CD8-positive, alpha-beta memory T cell (primary cell): ENCODE results near the gene C5. TPM values are rescaled to one million over a fixed set of nuclear protein-coding genes. Genes with fewer than 3 reads are reported as not detected.

Experiments
- CTCF ChIA-PET: fragments of 350-600 bp; sonication (Branson Sonifier 250); formaldehyde crosslinking; loops from one replicate; lab custom pipeline; 2021; ENCODE audit warnings: antibody characterized with exemption; lab: Charles Lee
- POLR2A ChIA-PET: fragments of 350-600 bp; sonication (Branson Sonifier 250); formaldehyde crosslinking; loops from one replicate; lab custom pipeline; 2021; ENCODE audit warnings: antibody characterized with exemption; lab: Charles Lee
- DNase-seq, 5 donors: peaks; one replicate each; pipeline versions ENCODE4 v3.0.0 to v3.0.0-alpha.2; 2020 to 2022; ENCODE audit warnings: mixed read lengths in 1 of 5
- H3K27ac ChIP-seq: one replicate; pipeline ENCODE4 v1.7.0; 2013; ENCODE audit warnings: low read depth, mild to moderate bottlenecking, low read length, moderate library complexity
- H3K27me3 ChIP-seq: 2 replicates; pipeline ENCODE4 v1.7.0; 2013; ENCODE audit warnings: low read length, mild to moderate bottlenecking; ENCODE audit not compliant: insufficient read depth, poor library complexity, severe bottlenecking
- H3K36me3 ChIP-seq: 2 replicates; pipeline ENCODE4 v1.7.0; 2013; ENCODE audit warnings: mild to moderate bottlenecking, low read length, moderate library complexity; ENCODE audit not compliant: insufficient read depth
- H3K4me1 ChIP-seq: 2 replicates; pipeline ENCODE4 v1.7.0; 2013; ENCODE audit warnings: mild to moderate bottlenecking, low read length, moderate library complexity; ENCODE audit not compliant: insufficient read depth
- H3K4me3 ChIP-seq: 2 replicates; pipeline ENCODE4 v1.7.0; 2013; ENCODE audit warnings: mild to moderate bottlenecking, low read length
- H3K9me3 ChIP-seq: 2 replicates; pipeline ENCODE4 v1.7.0; 2013; ENCODE audit warnings: mild to moderate bottlenecking, low read length
- H3K27ac Mint-ChIP-seq, 8 donors: one replicate each; pipeline ENCODE4 v1.8.0; 2020 to 2021; ENCODE audit warnings: mixed read lengths in 8 of 8, mild to moderate bottlenecking in 6 of 8, inconsistent platforms in 3 of 8, moderate library complexity in 3 of 8
- H3K27me3 Mint-ChIP-seq, 2 donors: one replicate each; pipeline ENCODE4 v1.8.0; 2020 to 2021; ENCODE audit warnings: mixed read lengths in 2 of 2, mild to moderate bottlenecking in 1 of 2, moderate library complexity in 1 of 2
- H3K36me3 Mint-ChIP-seq, 3 donors: one replicate each; pipeline ENCODE4 v1.8.0; 2020 to 2021; ENCODE audit warnings: mixed read lengths in 3 of 3, inconsistent platforms in 1 of 3, mild to moderate bottlenecking in 1 of 3
- H3K4me1 Mint-ChIP-seq, 3 donors: one replicate each; pipeline ENCODE4 v1.8.0; 2020 to 2021; ENCODE audit warnings: mixed read lengths in 3 of 3, inconsistent platforms in 1 of 3, mild to moderate bottlenecking in 1 of 3
- H3K4me3 Mint-ChIP-seq, 7 donors: one replicate each; pipeline ENCODE4 v1.8.0; 2020 to 2021; ENCODE audit warnings: mixed read lengths in 7 of 7, mild to moderate bottlenecking in 6 of 7, moderate library complexity in 4 of 7, inconsistent platforms in 2 of 7
- H3K9me3 Mint-ChIP-seq, 5 donors: one replicate each; pipeline ENCODE4 v1.8.0; 2020 to 2022; ENCODE audit warnings: mixed read lengths in 5 of 5, mild to moderate bottlenecking in 3 of 5, moderate library complexity in 2 of 5, inconsistent platforms in 1 of 5
- polyA plus RNA-seq: library from polyadenylated mRNA; unstranded; fragments of 300-500 nt; fragmentation: Illumina TruSeq; gene quantifications from one replicate; pipeline ENCODE4 v1.2.3, GENCODE V29; 2021
- total RNA-seq, 2 experiments: library from RNA; stranded (reverse); gene quantifications; one replicate each; pipeline ENCODE4 v1.2.3, GENCODE V29; 2021

The C5 gene
- total and polyA plus RNA-seq, 3 experiments from 2014 or later, result 1.1 to 1.3 TPM; not detected in 1

DNA sequence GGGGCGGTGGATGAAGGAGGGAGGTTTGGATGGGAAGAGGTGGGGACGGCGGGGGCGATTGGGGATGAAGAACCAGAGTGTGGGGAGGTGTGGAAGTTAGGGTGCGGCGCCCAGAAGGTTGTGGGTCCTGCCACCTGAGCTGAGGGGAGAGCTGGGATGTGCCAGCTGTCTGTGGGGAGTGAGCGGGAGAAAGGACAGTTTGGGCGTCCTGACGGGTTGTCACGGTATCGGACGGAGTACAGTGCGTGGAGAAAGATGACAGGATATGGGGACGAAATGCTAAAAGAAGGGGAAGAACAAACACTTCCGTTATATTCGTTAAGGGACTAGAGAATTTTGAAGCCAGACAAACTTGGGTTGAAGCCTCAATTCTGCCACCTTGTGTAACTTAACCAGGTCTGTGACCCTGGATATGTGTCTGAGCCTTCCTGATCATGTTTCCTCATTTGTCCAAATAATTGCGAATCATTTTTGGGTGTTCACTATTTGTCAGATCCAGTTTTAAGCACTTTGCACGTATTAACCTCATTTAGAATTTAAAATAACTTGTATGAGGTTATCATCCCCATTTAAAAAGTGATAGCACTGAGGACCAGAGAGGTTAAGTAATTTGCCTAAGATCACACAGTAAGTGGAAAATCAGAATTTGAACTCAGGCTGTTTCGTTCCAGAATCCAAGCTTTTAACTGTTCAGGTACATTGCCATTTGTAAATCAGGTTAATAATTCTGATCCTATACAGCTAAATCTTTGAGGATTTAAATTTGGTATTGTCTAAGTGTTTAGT lies 25.4 kb upstream of the C5 start:
- peak overlapping the region; percentile 90 for H3K4me3 ChIP-seq
- POLR2A ChIA-PET, result interaction anchor here (0.6 to 1.1 kb wide), 3 partner anchors 46 to 1786 kb away, joined by 3 read pairs; no protein-coding TSS in a partner anchor
- H3K27ac Mint-ChIP-seq, result peak overlapping the region; percentile 68 to 100 (median 98)

DNA sequence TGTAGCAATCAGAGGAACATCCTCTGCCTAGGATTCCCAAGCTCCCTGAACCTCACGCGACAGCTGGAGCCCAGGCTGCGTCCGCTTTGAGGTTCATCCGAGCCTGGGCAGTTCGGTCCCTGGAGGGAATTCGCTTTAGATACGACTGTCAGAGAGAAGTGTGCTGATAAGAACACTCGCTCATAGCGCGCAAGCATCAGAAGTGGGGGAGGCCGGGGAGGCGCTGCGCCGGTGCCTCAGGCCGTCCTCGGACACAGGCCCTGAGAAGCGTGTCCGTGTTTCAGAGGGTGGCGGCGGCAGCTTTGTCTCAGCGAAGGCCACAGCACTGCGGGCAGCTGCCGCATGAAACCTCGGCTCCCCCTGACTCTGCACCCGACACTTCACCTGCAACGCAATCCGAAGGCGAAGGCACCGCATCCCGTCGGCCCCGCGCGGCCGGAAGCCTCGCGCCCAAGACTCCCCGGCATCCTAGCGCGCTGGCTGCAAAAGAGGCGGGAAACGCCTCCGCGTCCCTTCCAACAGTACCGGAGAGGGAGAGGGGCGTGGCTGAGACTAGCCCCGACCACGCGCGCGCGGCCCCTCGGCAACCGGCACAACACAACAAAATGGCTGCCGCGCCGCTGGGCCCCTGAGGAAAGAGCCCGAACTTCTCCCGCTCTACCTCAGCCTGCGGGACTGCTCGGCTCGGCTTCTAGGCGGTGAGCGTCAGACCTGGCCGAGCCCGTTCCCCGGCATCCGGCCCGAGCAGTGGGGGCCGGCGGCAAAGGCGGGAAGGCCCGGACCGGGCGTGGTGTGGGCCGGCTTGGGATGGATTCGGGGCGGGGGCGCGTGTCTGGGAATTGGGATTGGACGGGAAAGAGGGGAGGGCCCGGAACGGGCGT lies 24.5 kb upstream of the C5 start, which contains the start of gene CNTRL:
CNTRL (plus strand) TSS at position 586 of the 881 bp plus-strand sequence. CDS start 13,372 bp downstream, outside the sequence.
- Mint-ChIP-seq H3K27ac (peak within 1 kb of the TSS; percentile 68 to 100 (median 98)), H3K9me3 (no peaks in the 10 kb centered on the region), H3K27me3 (no peaks in the 10 kb centered on the region), H3K4me3 (peak within 1 kb of the TSS; percentile 91 to 100 (median 99)), H3K36me3 (peaks cover 0 to 14% (median 0%) of the 10 kb centered on the region in 3 donors), H3K4me1 (peaks cover 53 to 72% (median 65%) of the 10 kb centered on the region in 3 donors)
- DNase-seq, result peak; percentile 81 to 88 (median 84)
- Histone ChIP-seq H3K36me3 (no peaks in the 10 kb centered on the region), H3K4me1 (peaks cover 31% of the 10 kb centered on the region), H3K27me3 (no peaks in the 10 kb centered on the region), H3K4me3 (peak within 1 kb of the TSS; percentile 90), H3K9me3 (no peaks in the 10 kb centered on the region), H3K27ac (peak within 1 kb of the TSS; percentile 87)
- CTCF ChIA-PET, result interaction anchor here (0.7 to 1.8 kb wide), 7 partner anchors 14 to 455 kb away, joined by 3 to 4 read pairs (median 3); no protein-coding TSS in a partner anchor
- POLR2A ChIA-PET, result interaction anchor here (0.6 kb wide), 1 partner anchor 47 kb away, joined by 3 read pairs; no protein-coding TSS in a partner anchor

More for the DNA sequence above, 25.4 kb upstream of the C5 start:
- CTCF ChIA-PET, result interaction anchor here (0.7 to 1.8 kb wide), 8 partner anchors 15 to 455 kb away, joined by 3 to 4 read pairs (median 4); no protein-coding TSS in a partner anchor
- Histone ChIP-seq H3K4me1 (peaks cover 31% of the 10 kb centered on the region), H3K27me3 (no peaks in the 10 kb centered on the region), H3K9me3 (no peaks in the 10 kb centered on the region), H3K36me3 (no peaks in the 10 kb centered on the region), H3K27ac (peak overlapping the region; percentile 87)
- H3K4me3 Mint-ChIP-seq, result peak overlapping the region; percentile 91 to 100 (median 99)
- peaks cover 53 to 72% (median 70%) of the 10 kb centered on the region in 3 donors for H3K4me1 Mint-ChIP-seq
- no peaks in the 10 kb centered on the region for H3K9me3 Mint-ChIP-seq
- H3K27me3 Mint-ChIP-seq, result no peaks in the 10 kb centered on the region
- peaks cover 0 to 21% (median 0%) of the 10 kb centered on the region in 3 donors for H3K36me3 Mint-ChIP-seq
- peak in 2 of 5 donors; percentile 18 to 53 for DNase-seq

DNA sequence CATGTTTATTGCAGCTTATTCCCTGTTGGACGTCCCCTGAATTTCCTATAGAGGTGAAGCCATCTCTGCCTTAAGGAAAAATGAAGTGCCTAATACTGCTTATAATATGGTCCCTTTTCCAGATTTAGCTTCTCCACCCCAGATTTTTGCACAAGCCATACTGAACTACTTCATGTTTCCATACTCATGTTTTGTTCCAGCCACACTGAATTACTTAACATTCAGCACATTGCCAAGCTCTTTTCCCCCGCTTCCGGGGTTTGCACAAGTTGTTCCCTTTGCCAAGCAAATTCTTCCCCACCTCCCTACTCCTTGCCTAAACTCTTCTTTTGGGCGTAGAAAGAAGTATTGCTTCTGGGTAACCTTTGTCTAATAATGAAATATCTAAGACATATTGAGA lies 23.0 kb upstream of the C5 start:
- Histone ChIP-seq H3K27ac (no peak overlapping the region), H3K4me1 (peaks cover 31% of the 10 kb centered on the region), H3K9me3 (no peaks in the 10 kb centered on the region), H3K36me3 (no peaks in the 10 kb centered on the region), H3K27me3 (no peaks in the 10 kb centered on the region), H3K4me3 (no peak overlapping the region)
- peaks cover 0 to 12% (median 0%) of the 10 kb centered on the region in 3 donors for H3K36me3 Mint-ChIP-seq
- no peak for DNase-seq
- ChIA-PET CTCF (interaction anchor here (0.7 to 4.1 kb wide), 6 partner anchors 14 to 318 kb away, joined by 4 to 29 read pairs (median 14); no protein-coding TSS in a partner anchor), POLR2A (interaction anchor here (0.6 kb wide), 1 partner anchor 108 kb away, joined by 3 read pairs; no protein-coding TSS in a partner anchor)
- peaks cover 0 to 2% (median 0%) of the 10 kb centered on the region in 5 donors for H3K9me3 Mint-ChIP-seq
- peak overlapping the region in 7 of 8 donors; percentile 35 to 89 (median 68) for H3K27ac Mint-ChIP-seq
- H3K27me3 Mint-ChIP-seq, result no peaks in the 10 kb centered on the region
- peak overlapping the region; percentile 93 to 100 (median 99) for H3K4me3 Mint-ChIP-seq
- peaks cover 48 to 69% (median 60%) of the 10 kb centered on the region in 3 donors for H3K4me1 Mint-ChIP-seq

DNA sequence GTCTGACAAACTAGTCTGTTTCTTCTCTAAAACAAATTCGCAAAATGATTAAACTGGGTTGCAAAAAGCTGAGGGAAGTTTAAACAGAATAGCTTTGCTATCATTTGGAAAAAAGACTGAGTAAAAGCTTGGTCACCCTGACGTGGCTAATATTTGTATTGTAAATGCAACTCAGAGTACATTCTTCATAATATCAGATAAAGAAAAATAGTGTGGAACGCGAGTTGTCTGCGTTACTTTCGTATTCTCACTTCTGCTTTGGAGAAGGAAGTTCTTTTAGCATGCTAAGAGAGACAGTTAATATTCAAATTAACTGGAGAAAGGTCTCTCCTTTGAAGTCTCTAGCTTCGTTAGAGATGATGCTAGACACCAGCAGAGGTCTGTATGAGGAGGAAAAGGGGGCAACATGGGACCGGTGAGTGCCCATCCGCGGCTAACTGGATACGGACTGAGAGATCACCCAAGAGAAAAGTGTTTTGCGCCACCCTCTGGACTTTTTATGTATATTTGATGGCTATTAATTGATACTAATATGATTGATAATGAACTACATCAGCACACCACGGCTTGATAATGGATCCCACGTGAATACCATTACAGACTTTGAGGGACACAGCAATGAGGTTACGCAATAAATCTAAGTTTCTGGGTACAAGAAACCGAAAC lies 21.8 kb upstream of the C5 start:
- Histone ChIP-seq H3K36me3 (no peaks in the 10 kb centered on the region), H3K27me3 (no peaks in the 10 kb centered on the region), H3K4me3 (peak overlapping the region; percentile 72), H3K4me1 (peaks cover 27% of the 10 kb centered on the region), H3K9me3 (no peaks in the 10 kb centered on the region), H3K27ac (peak overlapping the region; percentile 49)
- Mint-ChIP-seq H3K9me3 (peaks cover 0 to 7% (median 0%) of the 10 kb centered on the region in 5 donors), H3K36me3 (peaks cover 0 to 12% (median 4%) of the 10 kb centered on the region in 3 donors), H3K27me3 (no peaks in the 10 kb centered on the region), H3K4me1 (peaks cover 44 to 63% (median 55%) of the 10 kb centered on the region in 3 donors), H3K27ac (peak overlapping the region; percentile 68 to 96 (median 94)), H3K4me3 (peak overlapping the region; percentile 93 to 100 (median 97))
- peak; percentile 12 to 51 (median 24) for DNase-seq
- POLR2A ChIA-PET, result interaction anchor here (0.5 to 0.7 kb wide), 2 partner anchors 50 to 54 kb away, joined by 3 read pairs; no protein-coding TSS in a partner anchor
- CTCF ChIA-PET, result interaction anchor here (0.7 to 4.1 kb wide), 10 partner anchors 10 to 321 kb away, joined by 3 to 29 read pairs (median 8); no protein-coding TSS in a partner anchor

DNA sequence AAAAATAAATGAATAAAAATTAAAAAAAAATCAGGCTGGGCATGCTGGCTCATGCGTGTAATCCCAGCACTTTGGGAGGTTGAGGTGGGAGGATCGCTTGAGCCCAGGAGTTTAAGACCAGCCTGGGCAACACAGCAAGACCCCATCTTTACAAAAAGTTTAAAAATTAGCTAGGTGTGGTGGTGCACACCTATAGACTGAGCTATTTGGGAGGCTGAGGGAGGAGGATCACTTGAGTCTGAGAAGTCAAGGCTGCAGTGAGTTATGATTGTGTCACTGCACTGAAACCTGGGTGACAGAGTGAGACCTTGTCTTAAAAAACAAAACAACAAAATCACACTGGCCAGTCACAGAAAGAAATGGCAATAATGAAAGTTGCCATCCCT lies 21.3 kb upstream of the C5 start:
- DNase-seq, result no peak
- peak overlapping the region; percentile 93 to 100 (median 97) for H3K4me3 Mint-ChIP-seq
- POLR2A ChIA-PET, result interaction anchor here (0.5 to 0.7 kb wide), 3 partner anchors 50 to 64 kb away, joined by 3 to 4 read pairs (median 3); no protein-coding TSS in a partner anchor

DNA sequence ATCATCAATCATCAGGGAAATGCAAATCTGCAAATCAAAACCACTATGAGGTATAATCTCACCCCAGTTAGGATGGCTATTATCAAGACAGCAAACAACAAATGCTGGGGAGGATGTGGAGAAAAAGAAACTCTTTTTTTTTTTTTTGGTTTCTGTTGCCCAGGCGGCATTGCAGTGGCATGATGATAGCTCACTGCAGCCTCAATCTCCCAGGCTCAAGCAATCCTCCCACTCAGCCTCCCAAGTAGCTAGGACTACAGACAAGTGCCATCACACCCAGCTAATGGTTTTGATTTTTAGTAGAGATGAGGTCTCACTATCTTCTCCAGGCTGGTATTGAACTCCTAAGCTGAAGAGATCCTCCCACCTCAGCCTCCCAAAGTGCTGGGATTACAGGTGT lies 19.3 kb upstream of the C5 start:
- Histone ChIP-seq H3K4me1 (peaks cover 13% of the 10 kb centered on the region), H3K36me3 (no peaks in the 10 kb centered on the region), H3K27ac (no peak overlapping the region), H3K27me3 (no peaks in the 10 kb centered on the region), H3K4me3 (no peak overlapping the region), H3K9me3 (no peaks in the 10 kb centered on the region)
- H3K4me3 Mint-ChIP-seq, result peak overlapping the region in 2 of 7 donors; percentile 24 to 29
- POLR2A ChIA-PET, result no interaction called here
- no peak for DNase-seq
- no peaks in the 10 kb centered on the region for H3K27me3 Mint-ChIP-seq
- H3K9me3 Mint-ChIP-seq, result peaks cover 0 to 7% (median 0%) of the 10 kb centered on the region in 5 donors
- H3K4me1 Mint-ChIP-seq, result peaks cover 24 to 44% (median 33%) of the 10 kb centered on the region in 3 donors
- H3K36me3 Mint-ChIP-seq, result peaks cover 0 to 4% (median 3%) of the 10 kb centered on the region in 3 donors
- H3K27ac Mint-ChIP-seq, result peak overlapping the region in 3 of 8 donors; percentile 22 to 32 (median 27)
- CTCF ChIA-PET, result interaction anchor here (0.7 to 4.1 kb wide), 3 partner anchors 52 to 314 kb away, joined by 3 to 29 read pairs (median 3); no protein-coding TSS in a partner anchor

More for the DNA sequence above, 21.3 kb upstream of the C5 start:
- Mint-ChIP-seq H3K27me3 (no peaks in the 10 kb centered on the region), H3K36me3 (peaks cover 0 to 12% (median 4%) of the 10 kb centered on the region in 3 donors), H3K9me3 (peaks cover 0 to 7% (median 0%) of the 10 kb centered on the region in 5 donors), H3K4me1 (peaks cover 39 to 58% (median 49%) of the 10 kb centered on the region in 3 donors), H3K27ac (peak overlapping the region; percentile 68 to 96 (median 94))
- H3K4me3 ChIP-seq, result peak overlapping the region; percentile 72
- no peaks in the 10 kb centered on the region for H3K27me3 ChIP-seq
- peaks cover 22% of the 10 kb centered on the region for H3K4me1 ChIP-seq
- peak overlapping the region; percentile 49 for H3K27ac ChIP-seq
- H3K36me3 ChIP-seq, result no peaks in the 10 kb centered on the region
- CTCF ChIA-PET, result interaction anchor here (0.7 to 4.1 kb wide), 10 partner anchors 9 to 321 kb away, joined by 3 to 29 read pairs (median 8); no protein-coding TSS in a partner anchor
- no peaks in the 10 kb centered on the region for H3K9me3 ChIP-seq
